ENCODE results near the gene PLEKHD1.
"Not testable (repeated sequence)": the region's sequence is repeated elsewhere in the genome, so short reads cannot be mapped to it uniquely, and the experiment has no call there.

GRCh38 chr14:69498286-69498685 lies 13.8 kb downstream of the PLEKHD1 start:
- not testable (repeated sequence) for TF ChIP-seq EZH2 (IDR thresholded peaks at IDR 0.05; ENCODE audit: low read depth)
- TF ChIP-seq, protein P1, sequence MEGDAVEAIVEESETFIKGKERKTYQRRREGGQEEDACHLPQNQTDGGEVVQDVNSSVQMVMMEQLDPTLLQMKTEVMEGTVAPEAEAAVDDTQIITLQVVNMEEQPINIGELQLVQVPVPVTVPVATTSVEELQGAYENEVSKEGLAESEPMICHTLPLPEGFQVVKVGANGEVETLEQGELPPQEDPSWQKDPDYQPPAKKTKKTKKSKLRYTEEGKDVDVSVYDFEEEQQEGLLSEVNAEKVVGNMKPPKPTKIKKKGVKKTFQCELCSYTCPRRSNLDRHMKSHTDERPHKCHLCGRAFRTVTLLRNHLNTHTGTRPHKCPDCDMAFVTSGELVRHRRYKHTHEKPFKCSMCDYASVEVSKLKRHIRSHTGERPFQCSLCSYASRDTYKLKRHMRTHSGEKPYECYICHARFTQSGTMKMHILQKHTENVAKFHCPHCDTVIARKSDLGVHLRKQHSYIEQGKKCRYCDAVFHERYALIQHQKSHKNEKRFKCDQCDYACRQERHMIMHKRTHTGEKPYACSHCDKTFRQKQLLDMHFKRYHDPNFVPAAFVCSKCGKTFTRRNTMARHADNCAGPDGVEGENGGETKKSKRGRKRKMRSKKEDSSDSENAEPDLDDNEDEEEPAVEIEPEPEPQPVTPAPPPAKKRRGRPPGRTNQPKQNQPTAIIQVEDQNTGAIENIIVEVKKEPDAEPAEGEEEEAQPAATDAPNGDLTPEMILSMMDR (conservative IDR thresholded peaks at IDR 0.05) = not testable (repeated sequence)

Measured in PC-9 (cell line).